Measurements from ENCODE around the gene CDK2AP2.

Gene CDK2AP2

DNA sequence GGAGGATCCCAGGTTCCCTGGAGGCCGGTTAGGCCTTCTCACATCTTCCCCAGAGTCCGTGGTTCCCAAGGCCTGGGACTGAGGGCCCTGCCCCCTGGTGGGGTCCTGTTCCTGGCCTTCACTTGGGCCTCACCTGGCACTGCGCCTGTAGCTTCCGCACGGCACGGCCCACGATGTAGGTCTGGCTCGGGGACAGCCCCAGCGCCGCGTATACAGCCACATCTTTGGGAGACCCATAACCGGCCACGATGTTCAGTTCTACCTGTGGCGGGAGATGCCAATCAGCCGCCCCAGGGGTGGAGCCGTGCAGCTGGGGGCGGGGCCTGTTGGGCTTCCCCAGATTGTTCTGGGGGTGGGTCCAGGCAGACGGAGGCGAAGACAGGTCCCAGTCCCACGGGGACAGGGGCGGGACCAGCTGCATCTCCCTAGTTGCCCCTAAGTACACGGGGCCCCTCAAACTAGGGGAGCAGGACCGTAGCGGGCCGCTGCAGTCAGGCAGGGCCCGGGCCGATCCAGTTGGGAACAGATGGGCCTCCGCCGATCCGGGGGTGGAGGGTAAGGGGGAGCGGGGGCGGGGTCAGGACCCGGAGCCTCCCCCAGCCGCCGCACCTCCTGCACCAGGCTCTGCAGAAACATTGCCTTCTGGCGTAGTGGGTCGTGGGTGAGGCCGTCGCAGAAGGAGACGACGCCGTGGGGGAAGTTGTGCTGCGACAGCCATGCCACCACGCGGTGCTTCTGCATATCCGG is 15.0 kb downstream of the CDK2AP2 start:
- Histone ChIP-seq H3K27me3 (ENCODE audit: control insufficient read depth, low read length) (no peaks in the 10 kb centered on the region), H3K4me2 (ENCODE audit: low read length) (no peak overlapping the region), H3K9me3 (ENCODE audit: control insufficient read depth, insufficient read depth, low read length) (no peaks in the 10 kb centered on the region), H3K9me2 (replicated peaks; ENCODE audit: control insufficient read depth, low read length) (no peaks in the 10 kb centered on the region), H3K4me3 (ENCODE audit: low read length) (no peak overlapping the region), H3K27ac (ENCODE audit: low read depth, low read length) (no peak overlapping the region), H3K79me2 (ENCODE audit: control insufficient read depth, low read length) (peaks cover 5% of the 10 kb centered on the region), H4K20me1 (ENCODE audit: control insufficient read depth, insufficient read depth, low read depth, low read length) (no peaks in the 10 kb centered on the region), H3K36me3 (ENCODE audit: control insufficient read depth, low read length) (peaks cover 80% of the 10 kb centered on the region), H3F3A (ENCODE audit: control insufficient read depth, insufficient read depth) (peaks cover 4% of the 10 kb centered on the region; the same call in 1 of the 2 replicates), H3K4me1 (ENCODE audit: control insufficient read depth, low read length) (no peaks in the 10 kb centered on the region)
- TF ChIP-seq, protein P1, sequence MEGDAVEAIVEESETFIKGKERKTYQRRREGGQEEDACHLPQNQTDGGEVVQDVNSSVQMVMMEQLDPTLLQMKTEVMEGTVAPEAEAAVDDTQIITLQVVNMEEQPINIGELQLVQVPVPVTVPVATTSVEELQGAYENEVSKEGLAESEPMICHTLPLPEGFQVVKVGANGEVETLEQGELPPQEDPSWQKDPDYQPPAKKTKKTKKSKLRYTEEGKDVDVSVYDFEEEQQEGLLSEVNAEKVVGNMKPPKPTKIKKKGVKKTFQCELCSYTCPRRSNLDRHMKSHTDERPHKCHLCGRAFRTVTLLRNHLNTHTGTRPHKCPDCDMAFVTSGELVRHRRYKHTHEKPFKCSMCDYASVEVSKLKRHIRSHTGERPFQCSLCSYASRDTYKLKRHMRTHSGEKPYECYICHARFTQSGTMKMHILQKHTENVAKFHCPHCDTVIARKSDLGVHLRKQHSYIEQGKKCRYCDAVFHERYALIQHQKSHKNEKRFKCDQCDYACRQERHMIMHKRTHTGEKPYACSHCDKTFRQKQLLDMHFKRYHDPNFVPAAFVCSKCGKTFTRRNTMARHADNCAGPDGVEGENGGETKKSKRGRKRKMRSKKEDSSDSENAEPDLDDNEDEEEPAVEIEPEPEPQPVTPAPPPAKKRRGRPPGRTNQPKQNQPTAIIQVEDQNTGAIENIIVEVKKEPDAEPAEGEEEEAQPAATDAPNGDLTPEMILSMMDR (IDR thresholded peaks at IDR 0.05; ENCODE audit: low read depth, low read length, poor library complexity, severe bottlenecking): no peak
- no peak for TF ChIP-seq EZH2phosphoT487 (IDR thresholded peaks at IDR 0.05; ENCODE audit: borderline replicate concordance, low read length)

DNA sequence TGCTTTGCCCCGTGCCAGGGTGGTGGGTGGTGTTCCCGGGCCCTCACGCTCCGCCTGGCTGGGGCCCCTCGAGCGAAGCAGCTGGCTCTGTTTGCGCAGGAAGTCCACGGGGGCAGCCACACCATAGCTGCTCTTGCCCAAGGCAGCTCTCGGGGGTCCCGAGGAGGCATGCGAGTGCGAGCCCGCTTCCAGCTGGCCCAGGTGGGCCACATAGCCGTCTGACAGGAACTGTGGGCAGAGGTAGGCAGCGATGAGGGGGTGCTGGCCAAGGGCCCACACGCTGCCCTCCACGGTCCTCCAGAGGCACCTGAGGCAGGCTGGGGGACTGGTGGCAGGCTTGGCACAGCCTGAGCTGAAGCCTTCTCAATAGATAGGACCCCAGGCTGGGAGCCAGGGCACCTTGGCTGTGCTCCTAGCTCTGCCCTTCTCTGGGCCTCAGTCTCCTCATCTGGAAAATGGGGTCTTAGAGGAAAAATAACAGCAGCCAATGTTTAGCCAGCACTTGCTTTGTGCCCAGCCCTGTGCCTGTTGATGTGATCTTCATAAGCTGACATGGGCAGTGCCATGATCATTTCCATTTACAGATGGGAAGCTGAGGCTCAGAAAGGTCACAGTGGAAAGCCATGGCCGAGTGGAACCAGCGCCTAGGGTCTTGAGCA is 15.8 kb downstream of the CDK2AP2 start:
- peaks cover 7% of the 10 kb centered on the region; the same call in 1 of the 2 replicates for H3F3A ChIP-seq (ENCODE audit: control insufficient read depth, insufficient read depth)
- H3K9me3 ChIP-seq (ENCODE audit: control insufficient read depth, insufficient read depth, low read length): no peaks in the 10 kb centered on the region
- no peaks in the 10 kb centered on the region for H3K4me1 ChIP-seq (ENCODE audit: control insufficient read depth, low read length)
- TF ChIP-seq, protein P1 (IDR thresholded peaks at IDR 0.05; ENCODE audit: low read depth, low read length, poor library complexity, severe bottlenecking): no peak
- H3K27me3 ChIP-seq (ENCODE audit: control insufficient read depth, low read length): no peaks in the 10 kb centered on the region
- no peaks in the 10 kb centered on the region for H3K9me2 ChIP-seq (replicated peaks; ENCODE audit: control insufficient read depth, low read length)
- peaks cover 12% of the 10 kb centered on the region for H3K79me2 ChIP-seq (ENCODE audit: control insufficient read depth, low read length)
- no peak overlapping the region for H3K4me3 ChIP-seq (ENCODE audit: low read length)
- no peaks in the 10 kb centered on the region for H4K20me1 ChIP-seq (ENCODE audit: control insufficient read depth, insufficient read depth, low read depth, low read length)
- no peak overlapping the region for H3K27ac ChIP-seq (ENCODE audit: low read depth, low read length)
- H3K36me3 ChIP-seq (ENCODE audit: control insufficient read depth, low read length): peaks cover 79% of the 10 kb centered on the region
- H3K4me2 ChIP-seq (ENCODE audit: low read length): no peak overlapping the region

- Histone ChIP-seq H3K4me2 (ENCODE audit: low read length) (no peak overlapping the region), H3K9me3 (ENCODE audit: control insufficient read depth, insufficient read depth, low read length) (no peaks in the 10 kb centered on the region), H3K79me2 (ENCODE audit: control insufficient read depth, low read length) (peaks cover 19% of the 10 kb centered on the region), H3K36me3 (ENCODE audit: control insufficient read depth, low read length) (peaks cover 86% of the 10 kb centered on the region), H3F3A (ENCODE audit: control insufficient read depth, insufficient read depth) (peaks cover 7% of the 10 kb centered on the region), H3K9me2 (replicated peaks; ENCODE audit: control insufficient read depth, low read length) (no peaks in the 10 kb centered on the region), H4K20me1 (ENCODE audit: control insufficient read depth, insufficient read depth, low read depth, low read length) (no peaks in the 10 kb centered on the region), H3K4me1 (ENCODE audit: control insufficient read depth, low read length) (peaks cover 6% of the 10 kb centered on the region), H3K27ac (ENCODE audit: low read depth, low read length) (no peak overlapping the region), H3K27me3 (ENCODE audit: control insufficient read depth, low read length) (no peaks in the 10 kb centered on the region), H3K4me3 (ENCODE audit: low read length) (no peak overlapping the region)
- TF ChIP-seq, protein P1 (IDR thresholded peaks at IDR 0.05; ENCODE audit: low read depth, low read length, poor library complexity, severe bottlenecking): no peak
- no peak for TF ChIP-seq EZH2phosphoT487 (IDR thresholded peaks at IDR 0.05; ENCODE audit: borderline replicate concordance, low read length)
These were observed 16.5 kb downstream of the CDK2AP2 start for GRCh38 chr11:67491276-67492068.
